ENCODE results near the gene FMN1. TPM values are rescaled to one million over a fixed set of nuclear protein-coding genes. Genes with fewer than 3 reads are reported as not detected.

Gene FMN1
- total and polyA plus RNA-seq, 12 donors: 0.22 to 5.5 (median 3.3) TPM

DNA sequence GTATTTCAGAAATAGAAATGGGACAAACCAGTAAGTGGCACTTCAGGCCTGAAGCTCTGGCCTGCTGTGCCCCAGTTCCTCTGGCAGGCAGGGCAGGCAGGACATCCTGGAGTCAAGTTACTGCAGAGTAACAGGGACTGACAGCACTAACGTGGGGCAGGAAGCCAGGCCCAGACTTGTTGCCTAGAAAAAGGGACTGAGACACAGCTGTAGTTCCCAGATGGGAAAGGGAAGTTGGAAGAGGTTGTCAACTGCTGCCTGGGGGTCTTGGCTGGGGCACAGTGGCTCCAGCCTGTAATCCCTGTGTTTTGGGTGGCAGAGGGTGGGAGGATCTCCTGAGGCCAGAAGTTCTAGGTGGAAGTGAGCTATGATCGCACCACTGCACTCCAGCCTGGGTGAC lies 171.9 kb downstream of the FMN1 start:
- intact Hi-C loops (cut with DNase I): loop anchor here in 6 of 10 donors (2.0 to 5.0 kb wide), 4 partner anchors 45 to 110 kb away; no protein-coding TSS in a partner anchor

DNA sequence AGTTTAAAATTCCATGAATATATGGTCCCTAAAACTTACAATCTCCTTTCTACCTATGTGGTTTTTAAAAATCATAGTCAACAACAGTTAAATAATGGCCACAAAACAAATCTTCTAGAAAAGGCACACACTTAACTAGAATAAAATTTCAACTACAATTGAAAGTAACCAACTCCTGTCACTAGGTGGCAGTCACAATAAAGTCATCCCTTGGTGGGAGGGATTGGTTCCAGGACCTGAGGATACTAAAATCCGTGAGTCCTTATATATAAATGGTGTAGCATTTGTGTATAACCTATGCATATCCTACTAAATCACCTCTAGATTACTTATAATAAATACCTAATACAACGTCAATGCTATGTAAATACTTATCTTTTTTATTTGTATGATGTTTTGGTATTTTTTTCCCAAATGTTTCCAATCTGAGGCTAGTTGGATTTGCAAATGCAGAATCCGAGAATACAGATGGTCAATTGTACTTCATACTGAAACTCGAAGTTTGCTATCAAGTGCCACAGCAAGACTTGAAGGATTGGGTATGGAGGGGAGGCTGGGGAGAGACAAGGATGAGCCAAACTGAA lies 172.6 kb downstream of the FMN1 start:
- H3K36me3 ChIP-seq: no peaks in the 10 kb centered on the region

More for the DNA sequence above, 171.9 kb downstream of the FMN1 start:
- H3K4me3 ChIP-seq: no peak overlapping the region
- H3K36me3 ChIP-seq: no peaks in the 10 kb centered on the region
- H3K27me3 ChIP-seq: no peaks in the 10 kb centered on the region
- ATAC-seq (peak; percentile 87 to 98 (median 96)), DNase-seq (peak; percentile 77 to 81)
- TF ChIP-seq, protein P1, sequence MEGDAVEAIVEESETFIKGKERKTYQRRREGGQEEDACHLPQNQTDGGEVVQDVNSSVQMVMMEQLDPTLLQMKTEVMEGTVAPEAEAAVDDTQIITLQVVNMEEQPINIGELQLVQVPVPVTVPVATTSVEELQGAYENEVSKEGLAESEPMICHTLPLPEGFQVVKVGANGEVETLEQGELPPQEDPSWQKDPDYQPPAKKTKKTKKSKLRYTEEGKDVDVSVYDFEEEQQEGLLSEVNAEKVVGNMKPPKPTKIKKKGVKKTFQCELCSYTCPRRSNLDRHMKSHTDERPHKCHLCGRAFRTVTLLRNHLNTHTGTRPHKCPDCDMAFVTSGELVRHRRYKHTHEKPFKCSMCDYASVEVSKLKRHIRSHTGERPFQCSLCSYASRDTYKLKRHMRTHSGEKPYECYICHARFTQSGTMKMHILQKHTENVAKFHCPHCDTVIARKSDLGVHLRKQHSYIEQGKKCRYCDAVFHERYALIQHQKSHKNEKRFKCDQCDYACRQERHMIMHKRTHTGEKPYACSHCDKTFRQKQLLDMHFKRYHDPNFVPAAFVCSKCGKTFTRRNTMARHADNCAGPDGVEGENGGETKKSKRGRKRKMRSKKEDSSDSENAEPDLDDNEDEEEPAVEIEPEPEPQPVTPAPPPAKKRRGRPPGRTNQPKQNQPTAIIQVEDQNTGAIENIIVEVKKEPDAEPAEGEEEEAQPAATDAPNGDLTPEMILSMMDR (IDR thresholded peaks at IDR 0.05): no peak
- H3K4me1 ChIP-seq: peaks cover 0 to 38% (median 13%) of the 10 kb centered on the region in 9 donors
- H3K9me3 ChIP-seq: no peaks in the 10 kb centered on the region
- H3K27ac ChIP-seq: peak overlapping the region; percentile 28 to 85 (median 66)
- 36% methylated on average over 2 of the region's 2 CpGs for WGBS, 2 donors

GRCh38 chr15:33019354-33019981 lies 175.0 kb downstream of the FMN1 start:
- ATAC-seq (no peak), DNase-seq (no peak)
- no peaks in the 10 kb centered on the region for H3K9me3 ChIP-seq
- no peak overlapping the region for H3K4me3 ChIP-seq
- H3K36me3 ChIP-seq: no peaks in the 10 kb centered on the region
- peaks cover 0 to 22% (median 9%) of the 10 kb centered on the region in 9 donors for H3K4me1 ChIP-seq
- no peaks in the 10 kb centered on the region for H3K27me3 ChIP-seq
- WGBS, 2 donors: 94 to 96% methylated on average over 43 of the region's 43 CpGs
- H3K27ac ChIP-seq: no peak overlapping the region
- intact Hi-C loops (cut with DNase I): no loop called here
- TF ChIP-seq, protein P1 (IDR thresholded peaks at IDR 0.05): no peak

More for the DNA sequence above, 172.6 kb downstream of the FMN1 start:
- intact Hi-C loops (cut with DNase I): loop anchor here in 6 of 10 donors (2.0 to 5.0 kb wide), 5 partner anchors 45 to 111 kb away; no protein-coding TSS in a partner anchor
- peak; percentile 53 to 86 (median 72) for ATAC-seq
- WGBS, 2 donors: 19 to 30% methylated on average over 4 of the region's 4 CpGs
- peak overlapping the region; percentile 28 to 85 (median 66) for H3K27ac ChIP-seq
- TF ChIP-seq, protein P1 (IDR thresholded peaks at IDR 0.05): peak; percentile 19 to 71 (median 63)
- H3K27me3 ChIP-seq: no peaks in the 10 kb centered on the region
- peaks cover 0 to 31% (median 13%) of the 10 kb centered on the region in 9 donors for H3K4me1 ChIP-seq
- no peak overlapping the region for H3K4me3 ChIP-seq
- H3K9me3 ChIP-seq: no peaks in the 10 kb centered on the region
- DNase-seq: peak in 1 of 2 donors; percentile 35

DNA sequence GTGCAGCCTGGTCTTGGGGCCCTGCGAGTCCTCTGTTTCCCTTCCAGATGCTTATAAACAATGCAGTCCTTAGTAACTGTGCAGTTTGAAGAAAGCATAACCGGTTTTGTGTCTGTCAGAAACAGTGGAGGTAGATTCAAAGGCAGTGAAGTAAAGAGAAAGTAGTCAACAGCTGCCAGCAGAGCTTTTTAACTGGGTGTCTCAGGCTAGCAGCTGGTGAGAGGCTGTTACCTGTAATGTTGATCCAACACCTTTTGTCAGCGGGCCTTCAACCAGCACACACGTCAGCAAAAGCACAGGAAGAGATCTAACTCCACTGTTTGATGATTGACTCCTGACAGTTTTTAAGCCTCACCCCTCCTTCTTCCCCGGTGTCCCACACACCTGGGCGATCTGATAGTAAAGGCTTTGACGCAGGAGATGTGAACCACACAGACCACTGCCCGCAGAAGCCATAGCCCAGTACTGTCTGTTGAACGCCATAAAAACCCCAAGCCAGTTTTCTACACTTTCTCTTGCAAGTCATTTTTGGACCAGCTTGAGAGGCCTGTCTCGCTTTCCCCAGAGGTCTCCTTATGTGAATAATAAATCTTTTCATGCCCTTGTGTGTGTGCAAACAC lies 178.0 kb downstream of the FMN1 start:
- Histone ChIP-seq H3K4me3 (no peak overlapping the region), H3K27me3 (no peaks in the 10 kb centered on the region), H3K36me3 (no peaks in the 10 kb centered on the region), H3K27ac (no peak overlapping the region), H3K9me3 (no peaks in the 10 kb centered on the region), H3K4me1 (no peaks in the 10 kb centered on the region)
- TF ChIP-seq, protein P1 (IDR thresholded peaks at IDR 0.05): no peak
- DNase-seq (no peak), ATAC-seq (no peak)
- intact Hi-C loops (cut with DNase I): no loop called here
- WGBS, 2 donors: 83 to 90% methylated on average over 10 of the region's 10 CpGs
